Neural cell (in vitro differentiated cells): ENCODE measurements around the gene SLC7A1. TPM values are rescaled to one million over a fixed set of nuclear protein-coding genes. Genes with fewer than 3 reads are reported as not detected.

Source experiments
- H2AFZ ChIP-seq: fragments of 200-600, 300-800 bp; sonication (generic), shearing (Covaris generic); 2 replicates; pipeline ENCODE4 v1.6.0; 2014; ENCODE audit warnings: low read depth, mild to moderate bottlenecking, antibody characterized with exemption, low read length, moderate library complexity
- H3F3A ChIP-seq: fragments of 200-600 bp; shearing (Covaris generic); 2 replicates; pipeline ENCODE4 v1.6.1; 2016; ENCODE audit warnings: mild to moderate bottlenecking, moderate library complexity, mixed read lengths, antibody characterized with exemption, low read length; ENCODE audit not compliant: insufficient read depth, poor library complexity, severe bottlenecking
- H3K27ac ChIP-seq: fragments of 200-600, 300-800 bp; sonication (generic), shearing (Covaris generic); 2 replicates; pipeline ENCODE4 v1.5.1; 2014; ENCODE audit warnings: mild to moderate bottlenecking, low read length, moderate library complexity
- H3K27me3 ChIP-seq: fragments of 300-800, 200-600 bp; sonication (generic), shearing (Covaris generic); 2 replicates; pipeline ENCODE4 v1.6.0; 2014; ENCODE audit warnings: mild to moderate bottlenecking, low read depth, low read length, moderate library complexity; ENCODE audit not compliant: insufficient read depth
- H3K36me3 ChIP-seq: fragments of 300-800, 200-600 bp; sonication (generic), shearing (Covaris generic); 2 replicates; pipeline ENCODE4 v1.5.1; 2014; ENCODE audit warnings: mild to moderate bottlenecking, antibody characterized with exemption, low read length, moderate library complexity; ENCODE audit not compliant: insufficient read depth
- H3K4me2 ChIP-seq: fragments of 300-800, 200-600 bp; sonication (generic), shearing (Covaris generic); 2 replicates; pipeline ENCODE4 v1.6.0; 2014; ENCODE audit warnings: mild to moderate bottlenecking, low read length
- H3K4me3 ChIP-seq: fragments of 300-800, 200-600 bp; sonication (generic), shearing (Covaris generic); 2 replicates; pipeline ENCODE4 v1.5.1; 2014; ENCODE audit warnings: mild to moderate bottlenecking, low read length, moderate library complexity
- H3K79me2 ChIP-seq: fragments of 200-600 bp; shearing (Covaris generic); replicated peaks from 2 replicates; pipeline ENCODE4 v1.6.0; 2014; ENCODE audit warnings: mild to moderate bottlenecking, low read length, moderate library complexity; ENCODE audit not compliant: insufficient read depth
- H3K9ac ChIP-seq: fragments of 300-800, 200-600 bp; sonication (generic), shearing (Covaris generic); 2 replicates; pipeline ENCODE4 v1.6.1; 2016; ENCODE audit warnings: mild to moderate bottlenecking, low read length, mixed read lengths
- H3K9me2 ChIP-seq: fragments of 200-600 bp; shearing (Covaris generic); 2 replicates; pipeline ENCODE4 v1.6.1; 2016; ENCODE audit warnings: mild to moderate bottlenecking, low read length, mixed read lengths; ENCODE audit not compliant: insufficient read depth
- H3K9me3 ChIP-seq: fragments of 200-600, 300-800 bp; sonication (generic), shearing (Covaris generic); 2 replicates; pipeline ENCODE4 v1.6.1; 2016; ENCODE audit warnings: mild to moderate bottlenecking, mixed run types, low read length, moderate library complexity, mixed read lengths
- H4K20me1 ChIP-seq: fragments of 200-600 bp; shearing (Covaris generic); 2 replicates; pipeline ENCODE4 v1.6.1; 2016; ENCODE audit warnings: mild to moderate bottlenecking, mixed run types; ENCODE audit not compliant: insufficient read depth
- EP300 ChIP-seq: fragments of 450-650 bp; conservative IDR thresholded peaks from 2 replicates; pipeline ENCODE4 v1.6.1; 2014; ENCODE audit warnings: antibody characterized with exemption, mild to moderate bottlenecking, moderate library complexity; ENCODE audit not compliant: poor library complexity, severe bottlenecking
- EZH2 ChIP-seq: fragments of 200-600, 300-800 bp; shearing (Covaris generic), sonication (generic); IDR thresholded peaks from 2 replicates; pipeline ENCODE4 v1.6.1; 2014; ENCODE audit warnings: antibody characterized with exemption, low read length, borderline replicate concordance, mild to moderate bottlenecking; ENCODE audit not compliant: insufficient read depth, poor library complexity, severe bottlenecking
- MXI1 ChIP-seq: fragments of 450-650 bp; conservative IDR thresholded peaks from 2 replicates; pipeline ENCODE4 v1.6.1; 2014; ENCODE audit warnings: antibody characterized with exemption, mild to moderate bottlenecking; ENCODE audit not compliant: poor library complexity, severe bottlenecking
- POLR2AphosphoS5 ChIP-seq: IDR thresholded peaks from 2 replicates; pipeline ENCODE4 v1.6.1; 2012
- RAD21 ChIP-seq: fragments of 450-650 bp; conservative IDR thresholded peaks from 2 replicates; pipeline ENCODE4 v1.6.1; 2014; ENCODE audit warnings: antibody characterized with exemption, mild to moderate bottlenecking, moderate library complexity
- SMC3 ChIP-seq: fragments of 450-650 bp; conservative IDR thresholded peaks from 2 replicates; pipeline ENCODE4 v1.6.1; 2014; ENCODE audit warnings: antibody characterized with exemption, mild to moderate bottlenecking, moderate library complexity; ENCODE audit not compliant: poor library complexity
- TAF1 ChIP-seq: IDR thresholded peaks from 2 replicates; pipeline ENCODE4 v1.6.1; 2012; ENCODE audit warnings: low read depth
- polyA plus RNA-seq: library from polyadenylated mRNA; depleted of rRNA; stranded (reverse); fragments of >200 nt; gene quantifications from 2 replicates; pipeline ENCODE4 v1.2.3, GENCODE V29; 2014
- TF ChIP-seq, protein P1 (sequence below): IDR thresholded peaks from 2 replicates; pipeline ENCODE4 v1.6.1; 2012; ENCODE audit warnings: borderline replicate concordance
- TF ChIP-seq, protein P2 (sequence below): fragments of 450-650 bp; IDR thresholded peaks from 2 replicates; pipeline ENCODE4 v1.5.1; 2014; ENCODE audit warnings: antibody characterized with exemption, mild to moderate bottlenecking, moderate library complexity; ENCODE audit not compliant: poor library complexity, severe bottlenecking

Gene SLC7A1
- polyA plus RNA-seq, 1 donor from 2014 or later: 2.6 TPM

DNA sequence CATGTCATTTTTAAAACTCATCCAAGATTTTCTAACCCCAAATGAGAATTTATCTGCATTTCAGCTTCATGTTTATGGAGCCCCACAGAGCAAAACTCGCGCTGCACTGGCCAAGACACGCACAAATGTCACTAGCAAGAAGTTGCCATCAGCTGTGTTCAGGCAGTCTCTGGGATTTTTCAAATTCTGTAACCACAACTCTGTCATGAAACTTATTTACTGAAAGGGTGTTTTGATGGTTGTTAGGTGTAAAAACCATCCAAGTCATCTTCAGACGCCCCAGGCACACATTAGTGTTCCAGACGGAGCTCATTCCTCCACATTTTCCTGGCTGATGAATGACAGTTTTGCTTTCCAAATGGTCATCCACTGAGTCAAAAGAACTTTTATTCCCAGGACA, 63.4 kb downstream of the SLC7A1 start:
- no peaks in the 10 kb centered on the region for H3K79me2 ChIP-seq
- no peaks in the 10 kb centered on the region for H3K9me3 ChIP-seq

DNA sequence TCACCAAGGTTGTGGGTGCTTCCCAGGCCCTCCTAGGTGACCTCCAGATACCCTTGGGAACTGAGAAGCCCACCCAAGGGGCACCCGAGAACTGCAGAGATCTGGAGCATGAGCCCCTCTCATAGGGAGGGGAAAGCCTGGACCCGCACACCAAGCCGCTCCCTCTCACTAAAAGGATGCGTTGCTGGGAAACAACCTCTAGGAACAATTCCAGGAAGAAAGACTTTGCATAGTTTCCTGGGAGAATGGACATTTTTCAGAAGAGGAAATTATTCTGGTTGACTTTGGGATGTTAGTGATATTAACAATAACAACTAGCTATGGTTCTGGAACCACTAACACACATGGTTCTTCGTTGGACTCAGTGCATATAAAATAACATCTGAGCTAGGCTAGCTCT, 64.6 kb downstream of the SLC7A1 start:
- Histone ChIP-seq H3K9me2 (no peaks in the 10 kb centered on the region), H3K9ac (no peak overlapping the region), H2AFZ (no peak overlapping the region), H3F3A (no peaks in the 10 kb centered on the region), H3K4me3 (no peak overlapping the region), H3K9me3 (no peaks in the 10 kb centered on the region), H3K27ac (no peak overlapping the region), H3K4me2 (no peak overlapping the region), H3K79me2 (no peaks in the 10 kb centered on the region), H3K36me3 (peaks cover 9% of the 10 kb centered on the region), H3K27me3 (no peaks in the 10 kb centered on the region), H4K20me1 (no peaks in the 10 kb centered on the region)
- no peak for TF ChIP-seq EP300
- no peak for TF ChIP-seq RAD21
- no peak for TF ChIP-seq EZH2
- TF ChIP-seq, protein P1, sequence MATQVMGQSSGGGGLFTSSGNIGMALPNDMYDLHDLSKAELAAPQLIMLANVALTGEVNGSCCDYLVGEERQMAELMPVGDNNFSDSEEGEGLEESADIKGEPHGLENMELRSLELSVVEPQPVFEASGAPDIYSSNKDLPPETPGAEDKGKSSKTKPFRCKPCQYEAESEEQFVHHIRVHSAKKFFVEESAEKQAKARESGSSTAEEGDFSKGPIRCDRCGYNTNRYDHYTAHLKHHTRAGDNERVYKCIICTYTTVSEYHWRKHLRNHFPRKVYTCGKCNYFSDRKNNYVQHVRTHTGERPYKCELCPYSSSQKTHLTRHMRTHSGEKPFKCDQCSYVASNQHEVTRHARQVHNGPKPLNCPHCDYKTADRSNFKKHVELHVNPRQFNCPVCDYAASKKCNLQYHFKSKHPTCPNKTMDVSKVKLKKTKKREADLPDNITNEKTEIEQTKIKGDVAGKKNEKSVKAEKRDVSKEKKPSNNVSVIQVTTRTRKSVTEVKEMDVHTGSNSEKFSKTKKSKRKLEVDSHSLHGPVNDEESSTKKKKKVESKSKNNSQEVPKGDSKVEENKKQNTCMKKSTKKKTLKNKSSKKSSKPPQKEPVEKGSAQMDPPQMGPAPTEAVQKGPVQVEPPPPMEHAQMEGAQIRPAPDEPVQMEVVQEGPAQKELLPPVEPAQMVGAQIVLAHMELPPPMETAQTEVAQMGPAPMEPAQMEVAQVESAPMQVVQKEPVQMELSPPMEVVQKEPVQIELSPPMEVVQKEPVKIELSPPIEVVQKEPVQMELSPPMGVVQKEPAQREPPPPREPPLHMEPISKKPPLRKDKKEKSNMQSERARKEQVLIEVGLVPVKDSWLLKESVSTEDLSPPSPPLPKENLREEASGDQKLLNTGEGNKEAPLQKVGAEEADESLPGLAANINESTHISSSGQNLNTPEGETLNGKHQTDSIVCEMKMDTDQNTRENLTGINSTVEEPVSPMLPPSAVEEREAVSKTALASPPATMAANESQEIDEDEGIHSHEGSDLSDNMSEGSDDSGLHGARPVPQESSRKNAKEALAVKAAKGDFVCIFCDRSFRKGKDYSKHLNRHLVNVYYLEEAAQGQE: no peak
- TF ChIP-seq MXI1: no peak
- TF ChIP-seq, protein P2, sequence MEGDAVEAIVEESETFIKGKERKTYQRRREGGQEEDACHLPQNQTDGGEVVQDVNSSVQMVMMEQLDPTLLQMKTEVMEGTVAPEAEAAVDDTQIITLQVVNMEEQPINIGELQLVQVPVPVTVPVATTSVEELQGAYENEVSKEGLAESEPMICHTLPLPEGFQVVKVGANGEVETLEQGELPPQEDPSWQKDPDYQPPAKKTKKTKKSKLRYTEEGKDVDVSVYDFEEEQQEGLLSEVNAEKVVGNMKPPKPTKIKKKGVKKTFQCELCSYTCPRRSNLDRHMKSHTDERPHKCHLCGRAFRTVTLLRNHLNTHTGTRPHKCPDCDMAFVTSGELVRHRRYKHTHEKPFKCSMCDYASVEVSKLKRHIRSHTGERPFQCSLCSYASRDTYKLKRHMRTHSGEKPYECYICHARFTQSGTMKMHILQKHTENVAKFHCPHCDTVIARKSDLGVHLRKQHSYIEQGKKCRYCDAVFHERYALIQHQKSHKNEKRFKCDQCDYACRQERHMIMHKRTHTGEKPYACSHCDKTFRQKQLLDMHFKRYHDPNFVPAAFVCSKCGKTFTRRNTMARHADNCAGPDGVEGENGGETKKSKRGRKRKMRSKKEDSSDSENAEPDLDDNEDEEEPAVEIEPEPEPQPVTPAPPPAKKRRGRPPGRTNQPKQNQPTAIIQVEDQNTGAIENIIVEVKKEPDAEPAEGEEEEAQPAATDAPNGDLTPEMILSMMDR: no peak
- no peak for TF ChIP-seq SMC3
- TF ChIP-seq TAF1: no peak
- no peak for TF ChIP-seq POLR2AphosphoS5

More for the DNA sequence above, 63.4 kb downstream of the SLC7A1 start:
- H3K27ac ChIP-seq: no peak overlapping the region
- no peak overlapping the region for H3K4me2 ChIP-seq
- H3K36me3 ChIP-seq: peaks cover 12% of the 10 kb centered on the region
- TF ChIP-seq, protein P1: no peak
- TF ChIP-seq MXI1: no peak
- TF ChIP-seq RAD21: no peak
- TF ChIP-seq TAF1: no peak
- TF ChIP-seq SMC3: no peak
- TF ChIP-seq EZH2: no peak
- TF ChIP-seq EP300: no peak
- TF ChIP-seq, protein P2: no peak
- TF ChIP-seq POLR2AphosphoS5: no peak
- no peak overlapping the region for H3K4me3 ChIP-seq
- no peaks in the 10 kb centered on the region for H3K9me2 ChIP-seq
- no peaks in the 10 kb centered on the region for H3K27me3 ChIP-seq
- H4K20me1 ChIP-seq: no peaks in the 10 kb centered on the region
- H2AFZ ChIP-seq: no peak overlapping the region
- no peak overlapping the region for H3K9ac ChIP-seq
- H3F3A ChIP-seq: no peaks in the 10 kb centered on the region
